Stimulated activated CD4-positive, alpha-beta T cell treated with anti-CD3 and anti-CD28 coated beads, TNF-alpha, amount 100 ng/mL, for 4 hours (primary cell): ENCODE measurements around the gene HECTD1.
"Not testable (repeated sequence)": the region's sequence is repeated elsewhere in the genome, so short reads cannot be mapped to it uniquely, and the experiment has no call there.

ENCODE experiments used
- DNase-seq, 3 experiments: peaks; one replicate each; pipeline ENCODE4 v3.0.0-alpha.2; 2020; ENCODE audit warnings: low read depth in 3 of 3

The HECTD1 gene

DNA sequence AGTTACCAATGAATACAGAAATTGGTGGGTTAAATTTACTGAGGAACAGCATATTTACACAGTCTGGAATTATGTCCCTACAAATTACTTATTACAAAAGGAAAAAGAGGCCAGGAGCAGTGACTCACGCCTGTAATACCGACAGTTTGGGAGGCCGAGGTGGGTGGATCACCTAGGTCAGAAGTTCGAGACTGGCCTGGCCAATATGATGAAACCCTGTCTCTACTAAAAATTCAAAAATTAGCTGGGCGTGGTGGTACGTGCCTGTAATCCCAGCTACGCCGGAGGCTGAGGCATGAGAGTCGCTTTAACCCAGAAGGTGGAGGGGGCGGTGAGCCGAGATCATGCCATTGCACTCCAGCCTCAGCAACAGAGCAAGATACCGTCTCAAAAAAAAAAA is 52.6 kb downstream of the HECTD1 start:
- no peak for DNase-seq

DNA sequence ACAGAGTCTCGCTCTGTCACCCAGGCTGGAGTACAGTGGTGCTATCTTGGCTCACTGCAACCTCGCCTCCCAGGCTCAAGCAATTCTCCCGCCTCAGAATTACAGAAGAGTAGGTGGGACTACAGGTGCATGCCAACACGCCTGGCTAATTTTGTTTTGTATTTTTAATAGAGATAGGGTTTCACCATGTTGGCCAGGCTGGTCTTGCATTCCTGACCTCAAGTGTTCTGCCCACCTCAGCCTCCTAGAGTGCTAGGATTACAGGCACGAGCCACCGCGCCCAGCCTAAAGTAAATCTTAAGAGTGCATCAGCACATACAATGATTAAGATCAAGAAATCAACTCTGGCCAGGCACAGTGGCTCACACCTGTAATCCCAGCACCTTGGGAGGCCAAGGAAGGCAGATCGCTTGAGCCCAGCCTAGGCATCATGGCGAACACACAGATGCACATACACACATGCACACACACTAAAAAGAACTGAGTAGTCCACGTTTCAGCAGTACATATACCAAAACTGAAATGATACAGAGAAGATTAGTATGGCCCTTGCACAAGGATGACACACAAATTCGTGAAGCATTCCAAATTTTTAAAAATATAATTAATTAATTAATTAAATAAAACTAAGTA is 65.0 kb downstream of the HECTD1 start:
- DNase-seq: no peak

DNA sequence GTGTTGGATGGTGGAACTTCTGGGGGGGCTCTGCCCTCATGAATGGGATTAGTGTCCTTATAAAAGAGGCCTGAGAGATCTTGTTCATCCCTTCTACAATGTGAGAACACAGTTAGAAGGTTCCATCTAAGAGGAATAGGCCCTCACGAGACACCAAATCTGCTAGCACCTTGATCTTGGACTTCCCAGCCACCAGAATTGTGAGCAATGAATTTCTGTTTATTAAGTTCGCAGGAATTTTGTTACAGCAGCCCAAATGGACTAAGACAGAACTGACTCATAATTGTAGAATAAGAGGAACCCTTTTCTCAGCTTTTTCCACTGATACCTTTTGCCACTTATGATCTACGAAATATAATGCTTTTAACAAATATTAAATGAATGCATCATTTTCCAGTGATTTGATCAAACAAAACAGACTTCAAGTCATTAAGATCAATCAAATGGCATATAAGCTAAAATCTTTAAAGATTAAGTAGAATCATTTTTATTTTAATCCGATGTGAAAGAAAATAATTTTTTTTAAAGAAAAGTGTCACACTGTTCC is 68.2 kb downstream of the HECTD1 start:
- DNase-seq: no peak

DNA sequence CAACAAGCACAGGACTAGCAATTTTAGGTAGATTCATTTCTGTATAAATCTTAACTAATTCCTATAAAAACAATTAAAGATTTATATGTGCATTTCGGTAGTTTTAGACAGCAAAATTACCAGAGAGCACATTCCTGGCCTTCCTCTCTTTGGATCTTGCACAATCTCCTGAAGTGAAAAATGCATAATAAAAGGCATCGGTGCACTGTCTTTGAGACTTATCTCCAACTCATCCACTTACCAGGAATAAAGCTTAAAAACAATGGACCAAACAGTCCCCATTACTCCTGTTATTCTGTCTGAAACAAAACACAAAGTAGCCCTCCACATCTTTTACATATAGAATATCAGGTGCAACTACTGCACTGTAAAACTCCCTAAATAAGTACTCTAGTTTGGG is 69.3 kb downstream of the HECTD1 start:
- no peak for DNase-seq

DNA sequence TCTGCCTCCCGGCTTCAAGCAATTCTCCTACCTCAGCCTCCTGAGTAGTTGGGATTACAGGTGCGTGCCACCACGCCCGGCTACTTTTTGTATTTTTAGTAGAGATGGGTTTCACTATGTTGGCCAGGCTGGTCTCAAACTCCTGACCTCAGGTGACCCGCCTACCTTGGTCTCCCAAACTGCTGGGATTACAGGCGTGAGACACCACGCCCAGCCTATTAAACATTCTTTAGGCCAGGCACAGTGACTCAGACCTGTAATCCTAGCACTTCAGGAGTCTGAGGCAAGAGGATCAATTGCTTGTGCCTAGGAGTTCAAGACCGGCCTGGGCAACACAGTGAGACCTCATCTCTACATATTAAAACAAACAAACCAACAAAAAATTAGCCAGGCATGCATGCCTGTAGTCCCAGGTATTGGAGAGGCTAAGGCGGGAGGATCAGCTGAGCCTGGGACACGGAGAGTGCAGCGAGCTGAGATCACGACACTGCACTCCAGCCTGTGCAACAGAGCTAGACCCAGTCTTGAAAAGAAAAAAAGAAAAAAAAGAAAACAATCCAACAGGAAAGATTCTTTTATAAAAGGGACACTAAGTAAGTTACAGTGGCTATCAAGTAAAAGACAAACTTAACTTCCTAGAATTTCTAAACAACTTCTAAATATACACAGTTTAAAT is 70.2 kb downstream of the HECTD1 start:
- no peak for DNase-seq

DNA sequence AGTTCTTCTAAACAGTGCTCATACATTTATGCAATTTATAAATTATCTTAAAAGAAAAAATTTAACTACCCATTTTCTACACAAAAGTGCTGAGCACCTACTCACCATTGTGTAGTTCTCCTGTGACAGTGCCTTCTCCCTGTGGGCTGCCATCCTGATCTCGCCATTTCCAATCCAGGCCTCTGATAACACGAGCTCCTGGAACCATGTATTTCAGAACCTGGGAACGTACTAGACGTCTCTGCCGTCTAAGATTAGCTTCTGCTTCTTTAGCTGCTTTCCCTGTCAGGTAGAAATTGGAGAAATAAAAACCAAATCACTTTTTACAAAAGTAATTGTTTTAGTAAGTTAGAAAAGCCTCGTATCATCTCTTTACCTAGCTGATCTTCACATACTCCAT is 74.5 kb downstream of the HECTD1 start:
- no peak for DNase-seq

DNA sequence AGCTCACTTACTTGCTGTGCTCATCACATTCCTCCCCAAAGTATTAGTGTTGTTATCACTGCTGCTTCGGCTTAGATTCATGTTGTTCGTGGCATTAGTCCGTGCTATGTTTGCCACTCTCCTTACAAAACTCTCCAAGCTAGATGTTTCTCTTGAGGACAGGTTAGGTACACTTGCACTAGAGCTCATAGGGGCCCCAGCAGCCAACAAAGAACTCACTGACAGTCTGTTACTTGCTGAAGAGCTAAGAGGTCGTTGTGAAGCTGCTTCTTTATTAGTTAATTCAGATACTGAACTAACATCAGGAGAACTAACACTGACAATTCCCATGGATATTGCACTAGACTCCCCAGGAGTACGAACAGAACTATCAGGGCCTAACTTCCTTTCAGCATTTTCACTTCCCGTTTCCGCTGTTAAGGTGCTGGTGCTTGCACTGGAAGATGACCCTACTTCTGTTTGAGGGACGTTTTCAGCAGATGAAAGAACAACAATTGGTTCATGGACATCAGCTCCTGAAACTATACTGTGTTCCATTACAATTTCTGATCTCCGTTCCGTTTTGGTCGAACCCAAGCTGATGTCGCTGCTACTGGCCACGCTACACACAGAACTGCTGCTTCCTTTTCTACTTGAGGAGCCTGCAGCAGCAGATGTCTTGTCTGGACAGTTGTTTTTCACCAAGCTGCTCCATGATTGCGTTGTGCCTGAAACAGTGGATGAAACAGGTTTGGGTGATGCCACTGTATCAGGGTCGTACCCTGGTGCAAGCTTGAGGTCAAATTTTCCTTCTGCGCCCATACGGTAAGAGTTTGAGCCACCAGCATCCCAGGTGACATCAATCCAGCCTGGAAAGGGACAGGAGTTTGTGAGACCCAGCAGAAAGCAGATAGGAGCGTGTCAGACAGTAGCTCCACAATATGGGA is 78.7 kb downstream of the HECTD1 start:
- no peak for DNase-seq

DNA sequence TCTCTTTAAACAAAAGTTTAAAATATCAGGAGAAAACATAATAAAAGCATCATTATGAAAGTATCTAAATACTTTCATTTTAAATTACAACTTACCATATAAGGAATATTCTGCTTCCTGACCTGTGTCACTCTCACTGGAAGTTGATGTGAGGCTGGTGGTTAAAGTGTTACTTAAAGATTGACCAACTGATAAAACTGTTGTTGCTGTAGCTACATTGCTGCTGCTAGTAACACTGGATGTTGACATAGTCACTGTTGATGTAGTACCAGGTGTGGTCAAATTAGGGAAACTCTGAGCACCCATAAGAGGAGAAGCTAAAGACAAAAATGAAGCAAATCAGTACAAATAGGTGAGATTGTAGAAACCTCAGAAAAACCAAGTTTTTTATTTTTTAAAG is 79.9 kb downstream of the HECTD1 start:
- DNase-seq: no peak

DNA sequence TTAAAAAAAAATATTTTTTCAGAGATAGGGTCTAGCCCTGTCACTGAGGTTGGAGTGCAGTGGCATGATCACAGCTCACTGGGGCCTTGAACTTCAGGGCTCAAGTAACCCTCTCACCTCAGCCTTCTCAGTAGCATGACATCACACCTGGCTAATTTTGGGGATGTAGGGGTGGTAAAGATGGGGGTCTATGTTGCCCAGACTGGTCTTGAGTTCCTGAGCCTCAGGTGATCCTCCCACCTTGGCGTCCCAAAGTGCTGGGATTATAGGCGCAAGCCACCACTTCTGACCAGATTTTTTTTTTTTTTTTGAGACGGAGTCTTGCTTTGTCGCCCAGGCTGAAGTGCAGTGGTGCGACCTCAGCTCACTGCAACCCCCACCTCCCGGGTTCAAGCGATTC is 80.9 kb downstream of the HECTD1 start:
- DNase-seq: no peak

DNA sequence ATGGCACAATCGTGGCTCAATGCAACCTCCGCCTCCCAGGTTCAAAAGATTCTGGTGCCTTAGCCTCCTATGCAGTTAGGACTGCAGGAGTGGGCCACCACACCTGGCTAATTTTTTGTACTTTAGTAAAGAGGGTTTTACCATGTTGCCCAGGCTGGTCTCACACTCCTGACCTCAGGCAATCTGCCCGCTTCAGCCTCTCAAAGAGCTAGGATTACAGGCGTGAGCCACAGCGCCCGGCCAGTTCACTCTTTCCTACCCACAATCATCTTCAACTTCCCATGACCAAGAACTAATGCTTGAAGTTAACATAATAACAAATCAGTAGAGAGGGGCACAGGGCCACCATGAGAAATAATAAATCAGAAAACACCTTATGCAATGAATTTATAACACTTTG is 82.4 kb downstream of the HECTD1 start:
- DNase-seq: no peak

DNA sequence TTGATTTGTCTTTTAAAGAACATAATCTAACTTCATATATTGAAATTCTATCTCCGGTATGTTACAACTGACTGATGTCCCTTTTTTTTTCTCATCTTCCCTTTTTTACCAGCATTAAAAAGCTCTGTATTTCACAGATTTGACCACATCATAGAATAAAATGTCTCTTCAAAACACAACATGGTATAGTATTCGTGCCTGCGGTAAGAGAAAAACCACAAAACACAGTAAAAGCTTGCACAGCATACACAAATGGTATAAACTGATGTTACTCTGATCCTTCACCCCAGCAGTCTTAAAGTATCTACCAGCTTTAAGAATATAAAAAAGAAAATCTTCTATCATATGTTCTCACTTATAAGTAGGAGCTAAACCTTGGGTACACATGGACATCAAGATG is 83.4 kb downstream of the HECTD1 start:
- DNase-seq: no peak

DNA sequence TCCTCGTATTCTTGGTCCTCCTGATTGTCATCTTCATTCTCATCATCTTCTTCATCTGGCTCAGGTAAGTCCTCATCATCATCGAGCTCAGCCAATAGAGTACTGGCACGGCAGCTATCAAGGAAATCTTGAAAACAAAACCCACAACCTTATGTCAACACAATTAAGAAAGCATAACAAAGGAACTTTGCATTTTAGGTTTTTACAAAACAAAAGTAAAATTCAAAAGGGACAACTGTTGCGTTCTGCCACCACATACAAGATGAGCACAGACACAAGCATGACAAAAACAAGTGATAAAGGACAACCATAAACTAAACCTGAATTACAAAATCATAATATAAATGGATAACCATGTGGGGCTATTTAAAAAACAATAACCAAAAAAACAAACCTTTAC is 84.7 kb downstream of the HECTD1 start:
- no peak for DNase-seq

DNA sequence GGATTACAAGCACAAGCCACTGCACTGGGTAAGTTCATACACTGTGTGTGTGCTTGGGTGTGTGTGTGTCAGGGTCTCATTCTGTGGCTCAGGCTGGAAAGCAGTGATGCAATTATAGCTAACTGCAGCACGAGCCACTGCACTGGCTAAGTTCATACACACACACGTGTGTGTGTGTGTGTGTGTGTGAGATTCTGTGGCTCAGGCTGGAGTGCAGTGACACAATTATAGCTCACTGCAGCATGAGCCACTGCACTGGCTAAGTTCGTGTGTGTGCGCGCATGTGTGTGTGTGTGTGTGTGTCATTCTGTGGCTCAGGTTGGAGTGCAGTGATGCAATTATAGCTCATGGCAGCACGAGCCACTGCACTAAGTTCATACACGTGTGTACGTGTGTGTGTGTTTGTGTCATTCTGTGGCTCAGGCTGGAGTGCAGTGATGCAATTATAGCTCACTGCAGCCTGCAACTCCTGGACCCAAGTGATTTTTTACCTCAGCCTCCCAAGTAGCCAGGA is 85.4 kb downstream of the HECTD1 start:
- no peak for DNase-seq

DNA sequence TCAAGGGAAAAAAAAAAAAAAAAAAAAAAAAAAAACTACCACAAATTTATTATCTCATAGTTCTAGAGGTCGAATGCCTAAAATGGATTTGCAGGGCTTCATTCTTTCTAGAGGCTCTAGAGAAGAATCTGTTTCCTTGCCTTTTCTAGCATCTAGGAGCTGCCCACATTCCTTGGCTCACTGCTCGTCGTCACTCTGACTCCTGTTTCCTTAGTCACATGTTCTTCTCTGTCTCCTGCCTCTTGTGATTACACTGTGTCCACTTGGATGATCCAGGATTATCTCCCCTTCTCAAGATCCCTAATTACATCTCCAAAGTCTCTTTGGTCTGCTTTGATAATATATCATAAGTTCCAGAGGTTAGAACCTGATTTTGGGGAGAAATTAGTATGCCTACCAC is 88.7 kb downstream of the HECTD1 start:
- DNase-seq: no peak

DNA sequence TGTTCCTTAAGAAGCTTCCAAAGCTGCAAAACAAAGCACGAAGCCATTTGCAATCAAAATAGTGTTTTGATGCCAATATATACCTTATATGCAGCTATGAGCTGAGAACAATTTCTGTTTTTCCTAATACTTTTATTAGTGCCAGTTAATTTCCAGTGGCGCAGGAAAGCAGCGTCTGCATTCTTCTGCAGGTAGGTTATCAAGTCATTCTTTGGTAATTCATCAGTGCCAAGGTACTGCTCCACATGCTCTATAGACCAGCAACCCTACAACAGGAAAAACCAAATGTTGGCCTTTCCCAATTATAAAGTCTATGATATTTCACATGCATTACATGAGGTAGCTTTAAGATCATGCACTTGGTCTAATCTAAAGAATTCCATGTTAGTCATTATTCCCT is 93.8 kb downstream of the HECTD1 start:
- DNase-seq: no peak

DNA sequence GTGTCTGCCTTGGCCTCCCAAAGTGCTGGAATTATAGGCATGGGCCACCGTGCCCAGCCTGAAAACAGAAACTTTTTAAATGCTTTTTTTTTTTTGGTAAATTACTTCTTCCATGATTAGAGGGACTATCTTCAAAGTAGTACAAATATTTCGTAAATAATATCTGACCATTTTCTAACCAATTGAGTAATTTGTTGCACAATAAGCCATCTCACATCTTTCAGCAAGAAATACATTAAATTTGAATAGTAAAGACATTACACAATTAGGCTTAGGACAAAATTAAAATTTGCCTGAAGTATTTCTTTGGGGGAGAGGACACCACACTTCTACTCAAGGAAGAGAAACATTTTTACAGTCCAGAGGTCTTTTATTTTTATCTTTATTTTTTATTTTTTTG is 96.7 kb downstream of the HECTD1 start:
- no peak for DNase-seq

DNA sequence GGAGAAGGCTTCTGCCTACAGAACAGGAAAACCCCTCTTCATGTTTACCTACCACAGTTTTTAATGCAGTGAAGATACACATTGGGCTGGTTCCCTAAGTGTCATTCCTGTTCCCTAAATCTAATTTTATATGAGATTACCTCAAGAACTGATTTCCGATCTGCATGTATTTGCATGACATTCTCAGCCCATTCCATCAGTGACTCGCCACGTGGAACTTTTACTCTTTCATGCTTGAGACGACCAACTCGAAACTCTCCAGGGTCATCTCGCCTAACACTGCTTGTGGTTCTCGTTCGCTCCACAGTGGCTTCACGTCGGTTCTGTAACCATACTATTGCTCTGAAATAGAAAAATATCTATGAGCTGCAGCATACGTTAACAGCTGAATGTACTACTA is 98.3 kb downstream of the HECTD1 start:
- no peak for DNase-seq

DNA sequence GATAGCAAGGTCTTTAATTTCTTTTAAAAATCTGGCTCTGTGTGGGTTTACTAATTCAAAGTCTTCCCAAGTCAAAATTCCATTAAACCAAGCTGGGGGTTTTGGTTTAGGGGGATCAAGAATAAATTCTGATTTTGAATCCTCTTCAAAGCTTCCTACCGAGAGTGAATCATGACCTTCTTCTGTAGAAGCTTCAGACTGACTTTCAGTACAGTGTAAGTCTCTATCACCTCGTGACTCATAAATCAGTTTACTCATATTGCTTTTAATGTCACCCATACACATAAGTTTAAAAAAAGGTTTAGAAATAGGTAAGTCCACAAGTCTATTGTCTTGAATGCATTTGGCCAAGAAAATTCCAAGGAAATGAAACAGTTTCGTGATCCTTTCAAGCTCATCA is 100.8 kb downstream of the HECTD1 start:
- no peak for DNase-seq

DNA sequence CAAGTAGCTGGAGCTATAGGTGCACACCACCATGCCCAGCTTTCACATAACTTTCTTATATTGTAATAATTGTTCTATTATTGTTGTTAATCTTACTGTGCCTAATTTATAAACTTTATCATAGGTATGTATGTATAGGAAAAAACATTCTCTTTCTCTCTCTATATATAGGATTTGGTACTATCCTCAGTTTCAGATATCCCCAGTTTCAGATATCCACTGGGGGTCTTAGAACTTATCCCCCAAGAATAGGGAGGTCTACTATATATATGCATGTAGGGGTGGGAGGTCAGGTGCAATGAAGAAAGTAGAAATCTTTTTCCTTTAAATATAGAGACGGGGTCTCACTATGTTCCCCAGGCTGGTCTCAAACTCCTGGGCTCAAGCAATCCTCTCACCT is 110.5 kb downstream of the HECTD1 start:
- no peak for DNase-seq

DNA sequence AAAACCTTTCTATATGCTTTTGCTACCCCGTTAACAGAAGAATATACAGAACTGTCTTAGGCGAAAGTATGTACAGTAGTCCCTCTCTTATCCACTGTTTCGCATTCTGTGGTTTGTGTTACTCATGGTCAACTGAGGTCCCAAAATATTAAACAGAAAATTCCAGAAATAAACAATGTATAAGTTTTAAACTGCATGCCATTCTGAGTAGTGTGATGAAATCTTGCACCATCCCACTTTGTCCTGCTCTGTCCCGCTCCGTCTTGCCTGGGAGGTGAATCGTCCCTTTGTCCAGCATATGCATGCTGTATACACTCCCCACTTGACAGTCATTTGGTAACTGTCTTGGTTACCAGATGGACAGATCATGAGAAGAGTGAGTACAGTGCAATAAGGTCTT is 111.3 kb downstream of the HECTD1 start:
- no peak for DNase-seq

DNA sequence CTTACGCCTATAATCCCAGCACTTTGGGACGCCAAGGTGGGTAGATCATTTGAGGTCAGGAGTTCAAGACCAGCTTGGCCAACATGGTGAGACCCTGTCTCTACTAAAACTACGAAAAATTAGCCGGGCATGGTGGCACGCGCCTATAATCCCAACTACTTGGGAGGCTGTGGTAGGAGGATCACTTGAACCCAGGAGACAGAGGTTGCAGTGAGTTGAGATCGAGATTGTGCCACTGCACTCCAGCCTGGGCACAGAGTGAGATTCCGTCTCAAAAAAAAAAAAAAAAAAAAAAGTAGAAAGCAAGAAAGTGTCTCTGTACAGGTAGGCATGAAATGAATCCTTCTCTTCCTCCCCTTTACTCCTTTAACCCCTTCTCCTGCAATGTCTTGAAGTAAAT is 111.8 kb downstream of the HECTD1 start:
- DNase-seq: not testable (repeated sequence)
